GM19397 (cell line): ENCODE measurements around the gene EFS.

ENCODE experiments used
- ATAC-seq: cut with Tn5 transposase; IDR thresholded peaks from one replicate; pipeline ENCODE4 v1.9.1; 2021; ENCODE audit warnings: mild to moderate bottlenecking, moderate library complexity; ENCODE audit not compliant: unreplicated experiment

The EFS gene, protein sequence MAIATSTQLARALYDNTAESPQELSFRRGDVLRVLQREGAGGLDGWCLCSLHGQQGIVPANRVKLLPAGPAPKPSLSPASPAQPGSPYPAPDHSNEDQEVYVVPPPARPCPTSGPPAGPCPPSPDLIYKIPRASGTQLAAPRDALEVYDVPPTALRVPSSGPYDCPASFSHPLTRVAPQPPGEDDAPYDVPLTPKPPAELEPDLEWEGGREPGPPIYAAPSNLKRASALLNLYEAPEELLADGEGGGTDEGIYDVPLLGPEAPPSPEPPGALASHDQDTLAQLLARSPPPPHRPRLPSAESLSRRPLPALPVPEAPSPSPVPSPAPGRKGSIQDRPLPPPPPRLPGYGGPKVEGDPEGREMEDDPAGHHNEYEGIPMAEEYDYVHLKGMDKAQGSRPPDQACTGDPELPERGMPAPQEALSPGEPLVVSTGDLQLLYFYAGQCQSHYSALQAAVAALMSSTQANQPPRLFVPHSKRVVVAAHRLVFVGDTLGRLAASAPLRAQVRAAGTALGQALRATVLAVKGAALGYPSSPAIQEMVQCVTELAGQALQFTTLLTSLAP

DNA sequence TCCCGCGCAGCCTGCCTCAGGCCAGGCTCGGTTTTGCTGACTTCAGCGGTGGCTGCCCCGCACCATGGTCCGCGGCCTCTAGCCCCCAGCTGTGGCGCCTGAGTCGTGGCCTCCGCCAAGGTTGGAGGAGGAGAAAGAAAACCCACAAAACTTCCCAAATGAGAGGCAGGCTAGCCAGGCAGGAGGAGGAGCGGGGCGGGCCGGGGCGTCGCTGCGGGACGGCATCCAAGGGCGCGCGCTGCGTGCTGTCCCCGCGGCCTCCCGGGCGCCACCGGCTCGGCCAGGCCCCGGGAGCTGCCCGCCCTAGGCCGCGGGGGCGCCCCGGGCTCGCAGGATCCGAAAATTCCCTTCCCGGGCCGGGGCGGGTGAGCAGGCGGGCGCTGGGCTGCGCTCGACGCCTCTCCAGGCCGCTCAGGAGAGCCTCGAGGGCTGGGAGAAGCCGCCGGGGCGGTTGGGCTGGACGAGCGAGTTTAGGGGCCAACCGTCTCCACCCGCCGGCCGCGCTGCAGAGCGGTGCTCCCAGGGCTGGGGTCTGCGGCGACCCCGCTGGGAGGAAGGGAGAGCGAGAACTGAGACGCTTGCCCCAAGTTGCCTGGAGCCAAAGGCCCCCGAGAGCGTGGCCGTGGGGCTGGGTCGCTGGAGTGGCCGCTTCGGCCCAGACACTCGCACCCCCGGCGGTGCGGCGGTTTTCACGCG is at the start of gene EFS:
EFS (minus strand) TSS at position 137 of the 696 bp plus-strand sequence. CDS start 147 bp downstream, outside the sequence.
- no peak for ATAC-seq

DNA sequence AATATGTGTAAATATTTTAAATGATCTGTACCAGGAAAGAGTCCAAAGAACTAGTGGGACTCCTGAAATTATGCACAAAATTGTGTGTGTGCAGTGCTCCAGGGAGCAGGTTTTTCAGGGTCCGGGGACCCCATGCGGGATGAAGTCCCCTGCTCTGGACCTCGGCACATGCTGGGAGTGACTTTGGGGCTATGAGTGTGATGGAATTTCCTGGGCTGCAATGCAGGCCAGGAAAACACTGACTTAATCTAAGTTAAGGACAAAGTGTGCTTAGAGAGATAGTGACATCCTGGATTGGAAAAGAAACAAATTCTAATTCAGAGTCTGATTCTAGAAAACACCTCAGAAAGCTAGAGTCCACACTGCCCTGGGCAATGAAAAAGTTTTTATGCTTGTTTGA is 49.3 kb upstream of the EFS start:
- no peak for ATAC-seq

DNA sequence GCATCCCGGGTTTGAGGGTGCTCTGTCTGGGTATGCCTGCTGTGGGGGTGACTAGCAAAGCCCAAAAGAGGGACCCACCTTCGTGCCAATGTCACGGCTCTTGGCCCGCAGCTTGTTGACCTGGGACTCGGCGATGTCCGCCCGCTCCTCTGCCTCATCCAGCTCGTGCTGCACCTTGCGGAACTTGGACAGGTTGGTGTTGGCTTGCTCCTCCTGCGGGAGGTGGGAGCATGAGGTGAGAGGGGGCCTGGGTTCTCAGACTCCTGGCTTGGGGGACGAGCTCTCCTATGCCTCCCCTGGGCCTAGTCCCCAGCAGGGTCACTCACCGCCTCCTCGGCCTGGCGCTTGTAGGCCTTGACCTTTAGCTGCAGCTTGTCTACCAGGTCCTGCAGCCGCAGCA is 48.7 kb upstream of the EFS start:
- ATAC-seq = no peak

DNA sequence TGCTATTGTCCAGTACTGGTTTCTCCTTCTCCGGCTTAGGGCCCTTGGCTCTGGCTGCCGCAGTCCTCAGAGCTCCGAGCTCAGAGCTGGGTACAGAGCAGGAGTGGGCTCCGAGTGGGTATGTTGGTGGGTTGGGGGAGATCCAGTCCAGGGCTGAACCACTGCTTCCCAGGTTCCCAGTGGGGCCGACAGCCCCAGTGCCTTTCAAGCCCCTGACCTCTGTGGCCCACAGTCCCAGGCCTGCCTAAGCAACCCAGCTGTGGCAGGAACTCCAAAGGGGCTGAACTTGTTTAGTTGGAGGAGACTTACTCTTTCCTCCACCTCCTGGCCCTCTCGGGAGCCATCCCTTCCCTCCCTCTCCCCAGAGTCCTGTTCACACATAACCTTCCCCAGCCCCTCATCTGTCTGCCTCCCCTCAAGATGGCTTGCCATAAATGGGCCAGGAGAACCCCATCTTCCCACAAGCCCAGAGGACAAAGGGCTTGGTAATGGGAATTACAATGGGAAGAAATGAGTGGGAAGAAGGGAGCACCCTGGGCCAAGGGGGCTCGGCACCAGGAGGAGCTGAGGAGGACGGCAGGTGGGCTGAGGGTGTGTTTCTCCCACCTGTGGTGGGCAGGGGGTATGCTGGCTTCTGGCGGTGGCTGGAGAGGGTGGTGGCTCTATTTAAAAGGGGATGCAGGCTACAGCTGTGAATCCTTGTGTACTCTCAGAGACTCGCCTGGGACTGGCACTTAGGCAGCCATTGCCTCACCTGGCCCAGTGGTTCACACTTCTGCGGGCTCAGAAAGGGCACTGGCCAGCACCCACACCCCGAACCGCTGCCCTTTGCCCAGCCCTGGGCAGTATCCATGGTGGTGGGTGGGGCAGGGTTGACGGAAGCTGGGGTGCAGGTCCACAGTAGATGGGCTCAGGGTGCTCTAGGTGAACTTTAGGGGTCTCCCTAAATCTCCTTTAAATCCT is 46.9 kb upstream of the EFS start:
- no peak for ATAC-seq

DNA sequence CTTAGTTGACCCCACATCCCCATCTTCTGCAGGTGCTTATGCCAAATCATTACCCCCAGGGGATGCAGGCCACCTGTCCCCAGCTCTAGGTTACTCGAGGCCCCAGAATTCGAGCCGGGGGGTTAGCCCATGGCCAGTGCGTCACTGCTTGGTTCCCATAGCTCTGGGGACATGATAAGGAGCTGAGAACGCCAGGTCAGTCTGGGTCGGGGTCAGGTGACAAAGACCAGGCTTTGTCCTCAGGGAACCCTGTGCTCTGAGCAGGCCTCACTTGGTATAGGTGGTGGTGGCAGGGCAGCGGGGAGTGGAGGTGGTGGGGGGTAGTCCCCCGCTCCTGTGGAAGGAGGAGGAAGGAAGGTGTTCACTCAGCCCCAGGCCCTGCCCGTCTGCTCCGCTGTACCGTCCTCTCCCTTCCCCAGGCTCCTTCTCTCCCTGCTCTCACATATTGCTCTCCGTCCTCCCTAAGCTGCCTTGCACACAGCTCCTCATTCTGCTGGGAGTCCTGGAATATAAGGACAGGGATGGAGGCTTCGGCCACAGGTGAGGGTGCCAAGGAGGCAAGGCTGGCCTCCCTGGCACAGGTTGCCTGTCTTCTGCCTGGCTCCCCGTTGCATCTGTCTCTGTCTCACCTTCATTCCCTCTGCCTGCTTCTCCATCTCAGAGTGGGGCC is 45.1 kb upstream of the EFS start:
- ATAC-seq = no peak

DNA sequence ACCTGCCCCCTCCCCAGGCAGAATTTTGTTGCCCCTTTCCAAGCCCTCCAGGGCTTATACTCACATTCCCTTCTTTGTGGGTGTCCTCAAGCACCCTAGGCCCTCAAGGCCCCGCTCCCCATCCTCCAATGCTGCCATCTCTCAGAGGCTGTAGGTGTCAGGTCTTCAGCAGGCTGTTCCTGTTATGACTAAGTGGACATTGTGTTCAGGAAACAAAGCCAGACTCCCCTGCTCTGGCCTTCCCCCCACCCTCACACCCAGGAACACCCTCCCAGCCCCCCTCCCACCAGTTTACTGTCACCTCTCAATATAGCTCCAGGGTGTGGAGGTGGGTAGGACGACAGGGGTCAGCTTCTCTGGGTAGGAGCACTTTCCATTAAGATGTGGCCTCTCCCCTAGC is 44.5 kb upstream of the EFS start:
- no peak for ATAC-seq

DNA sequence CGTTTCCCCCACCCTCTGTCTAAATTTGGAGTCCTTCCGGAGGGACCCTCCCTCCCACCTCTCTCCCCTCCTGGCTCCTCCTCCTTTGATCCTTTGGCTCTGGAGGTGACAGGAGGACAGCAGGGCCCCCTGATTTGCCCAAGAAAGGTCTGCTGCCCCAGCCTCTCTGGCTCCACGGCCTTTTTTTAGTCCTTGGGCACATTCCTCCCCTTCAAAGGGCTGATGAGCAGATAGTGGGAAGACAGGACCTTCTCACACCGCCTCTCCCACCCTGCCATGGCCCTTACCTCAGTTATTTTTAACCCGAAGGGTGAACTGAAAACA is 43.3 kb upstream of the EFS start:
- no peak for ATAC-seq

DNA sequence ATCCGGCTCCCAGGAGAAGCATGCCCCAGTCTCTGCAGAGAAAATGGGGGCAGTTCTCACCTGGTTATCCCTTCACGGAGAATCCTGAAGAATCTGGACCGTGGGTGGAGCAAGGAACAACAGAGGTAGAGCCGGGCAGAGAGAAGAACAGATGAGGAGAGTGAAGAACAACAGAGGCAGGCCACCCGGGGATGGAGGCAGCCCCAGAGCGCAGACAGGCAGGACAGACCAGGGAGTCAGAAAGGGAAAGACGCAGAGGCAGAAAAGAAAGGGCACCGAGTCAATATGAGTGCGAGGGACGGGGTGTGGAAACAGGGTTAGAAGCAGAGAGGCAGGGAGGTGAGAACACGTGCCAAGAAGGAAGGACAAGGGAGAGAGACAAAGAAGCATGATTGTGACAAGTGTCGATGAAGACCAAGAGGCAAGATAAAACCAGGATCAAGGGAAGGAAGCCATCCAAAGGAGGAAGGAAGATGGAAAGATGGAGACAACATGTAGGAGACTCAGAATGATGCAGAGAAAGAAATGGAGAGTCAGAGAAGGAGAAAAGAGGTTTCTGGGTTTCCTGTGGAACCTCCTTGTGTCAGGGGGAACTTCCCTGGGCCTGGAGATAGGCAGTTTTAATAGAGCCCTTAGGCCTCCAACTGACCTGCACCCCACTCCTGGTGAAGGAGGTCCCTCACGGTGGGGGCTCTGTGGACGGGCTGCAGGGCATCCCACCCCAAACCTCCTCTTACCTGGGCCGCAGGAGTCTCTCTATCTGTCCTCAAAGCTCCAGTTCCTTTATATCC is 42.7 kb upstream of the EFS start, which contains the start of gene MYH6:
MYH6 (minus strand) TSS at position 758 of the 791 bp plus-strand sequence. CDS start 1,050 bp downstream, outside the sequence.
- ATAC-seq = no peak

DNA sequence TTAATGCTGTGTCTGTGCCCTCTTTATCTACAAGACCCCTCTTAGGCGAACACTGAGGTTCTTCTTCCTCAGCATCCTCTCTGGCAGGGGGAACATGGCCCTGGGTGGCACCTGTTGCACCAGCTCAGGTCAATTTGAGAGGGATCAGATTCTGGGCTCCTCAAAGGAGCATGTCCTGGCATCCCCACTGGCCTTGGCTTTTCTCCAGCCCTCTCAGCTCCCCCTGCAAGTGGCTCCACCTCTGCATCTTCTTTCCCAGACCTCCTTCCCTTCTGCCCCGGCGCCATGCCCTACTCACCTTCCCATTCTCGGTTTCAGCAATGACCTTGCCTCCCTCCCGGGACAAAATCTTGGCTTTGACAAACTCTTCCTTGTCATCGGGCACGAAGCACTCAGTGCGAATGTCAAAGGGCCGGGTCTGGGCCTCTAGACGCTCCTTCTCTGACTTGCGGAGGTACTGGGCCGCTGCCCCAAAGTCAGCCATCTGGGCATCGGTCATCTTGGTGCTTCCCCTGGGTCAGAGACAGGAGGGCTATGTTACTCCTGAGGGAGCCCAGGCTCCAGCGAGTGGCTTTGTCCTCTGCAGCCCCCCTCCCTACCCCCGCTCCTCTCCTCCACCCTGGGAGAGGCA is 41.9 kb upstream of the EFS start:
- ATAC-seq = no peak

DNA sequence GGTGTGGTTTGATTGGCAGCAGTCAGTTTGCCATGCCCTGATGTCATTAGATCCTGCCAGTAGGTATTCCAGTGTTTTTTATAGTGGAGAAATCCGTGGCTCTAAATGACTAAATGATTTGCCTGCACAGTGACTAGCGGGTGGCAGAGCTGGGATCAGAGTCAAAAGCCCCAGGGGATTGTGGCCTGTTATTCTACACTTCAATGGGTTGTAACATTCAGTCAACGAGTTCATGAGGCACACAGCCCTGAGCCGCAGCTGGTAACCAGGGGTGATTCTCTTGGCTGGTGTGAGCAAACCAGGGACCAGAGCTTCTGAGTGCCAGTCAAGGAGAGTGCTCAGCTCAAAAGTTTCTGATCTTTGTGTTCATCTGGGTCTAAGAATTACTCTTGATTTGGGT is 41.3 kb upstream of the EFS start:
- no peak for ATAC-seq

DNA sequence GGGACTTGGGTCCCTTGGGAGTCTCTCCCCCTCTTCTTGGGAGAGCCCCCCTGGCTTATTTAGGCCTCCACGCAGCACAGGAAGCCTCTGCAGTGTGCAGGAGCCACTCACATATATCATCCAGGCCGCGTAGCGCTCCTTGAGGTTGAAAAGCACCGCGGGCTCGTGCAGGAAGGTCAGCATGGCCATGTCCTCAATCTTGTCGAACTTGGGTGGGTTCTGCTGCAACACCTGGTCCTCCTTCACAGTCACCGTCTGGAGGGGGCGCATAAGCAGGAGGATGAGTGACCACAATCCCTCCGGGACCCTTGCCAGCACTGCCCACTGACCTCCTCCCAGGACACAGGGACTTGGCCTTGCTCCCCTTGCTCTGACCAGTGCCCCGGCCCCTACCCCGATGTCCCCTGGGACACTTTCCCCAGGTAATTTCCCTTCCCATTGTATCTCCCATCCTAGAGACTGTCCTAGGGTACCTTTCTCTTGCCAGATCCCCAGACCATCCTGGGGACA is 40.6 kb upstream of the EFS start:
- no peak for ATAC-seq

DNA sequence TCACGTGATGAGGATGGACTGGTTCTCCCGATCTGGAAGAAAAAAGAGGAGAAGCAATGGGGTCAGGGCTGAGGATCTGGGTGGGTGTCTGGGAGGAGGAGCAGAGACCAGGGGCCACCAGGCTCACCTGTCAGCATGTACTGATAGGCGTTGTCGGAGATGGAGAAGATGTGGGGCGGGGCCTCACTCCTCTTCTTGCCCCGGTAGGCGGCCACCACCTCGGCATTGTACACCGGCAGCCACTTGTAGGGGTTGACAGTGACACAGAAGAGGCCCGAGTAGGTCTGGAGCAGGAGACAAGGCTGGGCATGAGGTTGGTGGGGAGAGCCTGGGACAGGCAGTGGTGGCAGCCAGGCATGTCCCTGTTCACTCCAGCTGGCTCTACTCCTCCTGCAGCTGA is 40.1 kb upstream of the EFS start:
- ATAC-seq = no peak

DNA sequence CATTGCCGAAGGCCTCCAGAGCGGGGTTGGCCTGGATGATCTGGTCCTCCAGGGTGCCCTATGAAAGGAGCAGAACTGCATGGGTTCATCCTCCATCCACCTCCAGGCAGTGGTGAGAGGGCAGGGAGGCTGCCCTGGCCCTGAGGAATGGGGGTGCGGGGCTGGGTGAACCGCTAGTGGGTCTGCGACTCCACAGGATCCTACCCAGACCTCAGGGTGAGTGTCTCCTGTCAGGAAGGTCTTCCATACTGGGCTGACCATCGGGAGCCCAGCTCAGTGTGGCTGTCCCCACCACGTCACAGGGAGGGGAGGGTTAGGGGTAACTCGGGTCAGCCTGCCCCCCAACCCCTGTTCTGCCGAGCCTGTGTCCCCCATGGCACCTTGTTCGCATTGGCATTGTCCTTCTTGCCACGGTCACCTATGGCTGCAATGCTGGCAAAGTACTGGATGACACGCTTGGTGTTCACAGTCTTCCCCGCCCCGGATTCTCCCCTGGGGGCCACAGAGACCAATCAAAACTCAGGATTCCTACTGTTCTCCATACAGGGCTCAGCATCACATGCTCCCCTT is 39.4 kb upstream of the EFS start:
- no peak for ATAC-seq

DNA sequence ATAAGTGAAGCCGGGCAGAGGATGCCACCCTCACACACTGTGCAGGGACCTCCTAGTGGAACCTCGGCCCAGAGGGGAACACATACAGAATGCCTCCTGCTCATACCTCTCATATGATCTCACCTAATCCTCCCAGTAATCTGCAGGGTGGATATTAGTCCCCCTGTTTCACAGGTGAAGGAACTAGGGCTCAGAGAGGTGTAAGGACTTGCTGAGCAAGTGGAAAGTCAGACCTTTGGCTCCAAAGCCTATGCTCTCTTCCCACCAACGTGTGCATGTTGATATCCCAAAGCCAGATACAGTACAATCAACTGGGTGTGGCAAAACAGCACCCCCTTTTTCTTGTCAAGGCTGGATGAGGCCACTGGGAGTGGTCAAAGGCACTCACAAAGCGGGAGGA is 38.9 kb upstream of the EFS start:
- no peak for ATAC-seq

DNA sequence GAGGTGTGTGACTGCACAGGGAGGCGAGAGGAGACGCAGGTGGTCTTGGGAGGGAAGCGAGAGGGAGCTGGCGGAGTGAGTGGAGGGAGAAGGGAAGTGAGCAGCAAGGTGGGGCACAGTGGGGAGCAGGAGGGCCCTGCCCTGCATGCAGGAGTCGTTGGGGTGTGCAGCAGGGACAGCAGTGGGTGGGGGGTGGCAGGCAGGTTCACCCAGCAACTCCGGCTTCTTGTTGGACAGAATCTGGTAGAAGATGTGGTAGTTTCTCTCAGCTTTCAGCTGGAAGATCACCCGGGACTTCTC is 38.1 kb upstream of the EFS start:
- ATAC-seq = no peak

DNA sequence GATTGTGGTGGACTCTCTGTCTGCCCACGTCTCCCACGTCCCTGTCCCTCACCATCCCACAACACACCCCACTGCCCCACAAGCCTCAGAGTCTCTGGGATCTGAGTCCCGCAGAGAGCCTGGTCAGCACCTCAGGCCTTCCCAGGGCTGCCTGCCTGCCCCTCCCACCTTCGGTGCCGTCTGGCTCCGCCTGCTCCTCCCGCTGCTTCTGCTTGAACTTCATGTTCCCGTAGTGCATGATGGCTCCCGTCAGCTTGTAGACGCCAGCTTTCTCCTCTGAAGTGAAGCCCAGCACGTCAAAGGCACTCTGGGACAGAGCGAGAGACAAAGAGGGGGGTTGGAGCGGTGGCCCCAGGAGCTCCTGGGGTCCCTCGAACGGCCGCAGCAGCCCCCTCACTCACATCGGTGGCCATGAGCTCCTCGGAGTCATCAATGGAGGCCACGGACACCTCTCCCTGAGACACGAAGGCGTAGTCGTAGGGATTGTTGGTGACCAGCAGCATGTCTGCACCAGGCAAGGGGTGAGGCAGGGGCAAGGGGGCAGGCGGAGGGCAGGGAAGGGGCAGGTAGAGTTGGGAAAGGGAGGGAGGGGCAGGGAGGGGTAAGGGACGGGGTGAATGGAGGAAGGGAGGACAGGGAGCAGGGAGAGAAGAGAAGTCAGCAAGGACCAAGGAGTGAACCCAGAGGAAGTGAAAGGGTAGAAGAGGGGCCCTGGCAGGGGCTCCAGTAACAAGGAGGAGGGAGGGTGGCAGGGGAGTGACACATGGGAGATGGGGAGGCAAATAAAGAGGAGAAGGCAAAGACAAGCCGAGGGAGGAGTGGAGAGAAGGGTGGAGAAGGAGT is 37.5 kb upstream of the EFS start:
- ATAC-seq = no peak

DNA sequence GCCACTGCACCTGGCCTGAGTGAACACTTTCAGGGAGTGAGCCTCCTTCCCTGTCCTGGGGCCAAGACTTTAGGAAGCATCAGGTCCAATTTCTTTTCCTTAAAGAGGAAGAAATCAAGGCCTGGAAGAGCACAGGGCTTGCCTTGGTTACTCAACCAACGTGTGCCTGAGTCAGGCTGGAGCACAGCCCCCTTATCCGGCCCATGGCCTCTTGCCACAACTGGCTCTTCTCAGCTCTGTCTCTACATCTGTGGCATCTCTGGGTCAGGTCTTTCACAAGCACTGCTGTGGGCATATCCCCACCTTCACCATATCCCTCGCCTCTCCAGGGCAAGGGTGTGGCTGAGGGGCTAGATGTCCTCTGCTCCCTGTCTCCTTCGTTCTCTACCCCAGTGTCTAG is 36.3 kb upstream of the EFS start:
- no peak for ATAC-seq
